ENCODE measurements around the gene DHX57.
"Not testable (repeated sequence)": the region's sequence is repeated elsewhere in the genome, so short reads cannot be mapped to it uniquely, and the experiment has no call there.

The DHX57 gene

GRCh38 chr2:38806733-38807059 is 69.0 kb downstream of the DHX57 start:
- in situ Hi-C loops (cut with MboI; ENCODE audit: low sequenced_read_pairs): no loop called here

DNA sequence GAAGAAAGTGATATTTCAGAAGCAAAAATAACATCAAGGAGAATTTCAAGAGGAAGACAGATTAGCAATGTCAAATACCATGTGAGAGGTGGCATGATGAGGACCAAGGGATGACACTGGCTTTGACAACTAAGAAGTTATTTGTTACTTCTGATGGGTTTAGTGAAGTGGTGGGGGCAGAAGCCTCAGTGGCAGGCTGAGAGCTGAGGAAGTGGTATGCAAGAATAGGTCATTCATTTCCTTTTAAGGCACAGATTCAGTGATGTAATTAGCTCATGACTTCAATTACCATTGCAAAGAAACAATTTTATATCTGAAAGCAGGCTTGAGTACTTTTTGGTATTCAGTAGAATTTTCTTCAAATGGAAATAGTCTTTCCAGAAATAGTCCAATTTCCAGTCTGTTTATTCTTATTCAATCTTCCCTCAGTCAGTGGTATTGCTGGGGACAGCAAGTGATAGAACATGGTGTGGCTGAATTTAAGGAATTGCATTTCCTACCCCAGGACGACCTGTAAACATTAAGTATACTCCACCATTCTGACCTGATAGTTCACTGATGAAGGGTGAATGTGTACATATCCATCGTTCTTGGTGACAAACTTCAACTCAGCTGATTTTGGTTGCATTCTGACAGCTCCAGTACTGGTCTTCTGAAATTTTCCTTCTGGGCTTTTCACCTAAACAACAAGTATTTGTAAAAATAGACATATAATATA is 69.6 kb downstream of the DHX57 start:
- in situ Hi-C loops (cut with MboI; ENCODE audit: low sequenced_read_pairs): no loop called here

- in situ Hi-C loops (cut with MboI; ENCODE audit: low sequenced_read_pairs): no loop called here
Measured at GRCh38 chr2:38797953-38798352, 77.8 kb downstream of the DHX57 start.

DNA sequence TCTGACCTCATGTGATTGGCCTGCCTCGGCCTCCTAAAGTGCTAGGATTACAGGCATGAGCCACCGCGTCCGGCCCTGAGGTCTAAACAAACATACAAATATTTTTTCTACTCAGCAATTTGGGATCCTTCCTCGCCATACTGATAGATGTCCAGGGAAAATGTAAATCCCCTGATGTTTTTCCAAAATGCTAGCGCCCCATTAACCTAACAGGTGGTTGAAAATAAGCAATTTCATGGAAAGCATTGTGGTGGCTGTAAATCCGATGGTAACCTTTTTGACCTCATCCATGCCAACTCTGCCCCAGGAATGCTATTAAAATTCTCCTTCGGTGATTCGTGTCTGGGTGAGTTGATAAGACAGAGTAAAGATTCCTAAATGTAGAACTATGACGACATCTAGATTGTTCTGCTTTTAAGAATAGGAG is 78.5 kb downstream of the DHX57 start:
- in situ Hi-C loops (cut with MboI; ENCODE audit: low sequenced_read_pairs): no loop called here

- in situ Hi-C loops (cut with MboI; ENCODE audit: low sequenced_read_pairs): not testable (repeated sequence)
Measured at GRCh38 chr2:38795016-38795415, 80.7 kb downstream of the DHX57 start.

DNA sequence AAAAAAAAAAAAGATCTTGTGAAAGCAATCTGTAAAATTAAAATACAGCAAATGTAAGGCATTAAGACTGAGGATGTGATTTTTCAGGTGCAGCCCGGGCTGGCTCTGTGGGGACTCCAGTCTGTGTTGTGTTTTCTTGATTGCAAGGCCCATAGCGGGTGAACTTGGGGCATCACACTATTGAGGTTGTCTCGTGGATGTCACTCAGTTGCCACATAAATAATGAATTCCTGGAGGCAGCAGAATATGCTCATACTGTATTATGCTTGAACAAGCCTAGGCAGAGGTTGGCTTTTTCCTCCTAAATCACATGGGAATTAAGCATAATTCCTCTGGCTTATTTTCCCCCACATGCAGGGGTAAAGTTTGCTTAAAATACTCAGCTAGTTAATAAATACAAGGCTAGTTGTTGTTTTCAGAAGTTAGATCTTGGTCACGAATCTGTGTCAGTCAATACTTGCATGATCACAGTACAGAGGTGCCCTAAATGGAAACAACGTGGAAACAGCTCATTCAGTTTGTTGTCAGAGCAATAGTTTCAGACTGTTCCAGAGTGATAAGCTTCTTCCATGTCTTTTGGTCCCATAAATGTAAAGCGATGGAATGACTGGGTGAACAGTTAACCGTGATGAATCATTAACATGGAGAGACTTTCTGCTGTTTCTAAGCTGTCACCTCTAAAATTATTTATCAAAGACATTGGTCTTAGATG is 81.3 kb downstream of the DHX57 start:
- in situ Hi-C loops (cut with MboI; ENCODE audit: low sequenced_read_pairs): no loop called here

DNA sequence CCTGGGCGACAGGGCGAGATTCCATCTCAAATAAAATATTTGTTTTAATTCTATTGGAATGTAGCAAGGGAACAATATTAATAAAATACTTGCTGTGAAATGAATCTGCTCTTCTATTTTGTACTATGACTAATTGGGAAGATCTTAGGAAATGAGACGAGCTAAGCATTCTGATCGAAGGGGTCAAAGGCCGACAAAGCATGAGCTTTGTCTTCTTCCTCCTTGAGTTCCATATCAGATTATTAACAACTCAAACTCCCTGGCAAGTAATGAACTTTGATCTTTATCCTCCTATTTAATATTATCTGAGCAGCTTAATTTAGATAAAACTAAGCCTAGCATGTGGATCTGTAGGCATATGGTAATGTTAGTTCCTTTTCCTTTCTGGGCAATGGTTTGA is 82.2 kb downstream of the DHX57 start:
- in situ Hi-C loops (cut with MboI; ENCODE audit: low sequenced_read_pairs): no loop called here

DNA sequence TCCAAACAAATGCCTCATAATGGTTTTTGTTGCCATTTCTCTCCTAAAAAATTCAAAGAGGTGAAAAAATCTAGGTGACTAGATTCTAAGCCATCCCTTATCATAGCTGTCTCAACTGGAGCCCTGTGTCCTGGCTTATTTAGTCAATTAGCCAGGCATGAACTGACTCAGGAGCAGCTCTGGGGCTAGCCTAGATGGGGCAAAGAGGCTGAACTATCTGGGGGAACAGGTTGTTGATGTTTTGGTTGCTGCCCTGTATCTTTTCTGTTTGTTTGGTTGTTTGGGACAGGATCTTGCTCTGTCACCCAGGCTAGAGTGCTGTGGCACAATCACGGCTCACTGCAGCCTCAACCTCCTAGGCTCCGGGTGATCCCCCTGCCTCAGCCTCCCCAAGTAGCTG is 83.0 kb downstream of the DHX57 start:
- in situ Hi-C loops (cut with MboI; ENCODE audit: low sequenced_read_pairs): no loop called here

DNA sequence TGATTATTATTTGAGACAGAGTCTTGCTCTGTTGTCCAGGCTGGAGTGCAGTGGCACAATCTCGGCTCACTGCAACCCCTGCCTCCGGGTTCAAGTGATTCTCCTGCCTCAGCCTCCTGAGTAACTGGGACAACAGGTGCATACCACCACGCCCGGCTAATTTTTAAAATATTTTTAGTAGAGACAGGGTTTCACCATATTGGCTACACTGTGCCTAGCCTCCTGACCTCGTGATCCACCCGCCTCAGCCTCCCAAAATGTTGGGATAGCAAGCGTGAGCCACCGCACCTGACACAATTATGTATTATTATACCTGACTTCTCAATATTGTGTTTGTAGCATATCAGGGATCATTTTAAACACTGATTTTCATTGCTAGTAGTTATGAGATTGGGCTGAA is 83.4 kb downstream of the DHX57 start:
- in situ Hi-C loops (cut with MboI; ENCODE audit: low sequenced_read_pairs): not testable (repeated sequence)

DNA sequence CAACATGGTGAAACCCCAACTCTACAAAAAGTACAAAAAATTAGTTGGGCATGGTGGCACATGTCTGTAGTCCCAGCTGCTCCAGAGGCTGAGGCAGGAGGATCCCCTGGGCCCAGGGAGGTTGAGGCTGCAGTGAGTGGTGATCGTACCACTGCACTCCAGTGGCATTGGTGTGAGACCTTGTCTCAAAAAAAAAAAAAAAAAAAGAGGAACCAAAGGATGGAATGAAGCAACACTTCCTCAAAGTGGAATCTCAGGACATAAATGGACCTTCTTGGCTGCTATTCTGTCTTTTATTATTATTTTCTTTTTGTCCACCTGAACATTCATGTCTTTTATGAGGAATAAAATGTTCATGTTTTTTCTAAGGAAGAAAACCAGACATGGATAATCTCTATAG is 84.0 kb downstream of the DHX57 start:
- in situ Hi-C loops (cut with MboI; ENCODE audit: low sequenced_read_pairs): no loop called here

- in situ Hi-C loops (cut with MboI; ENCODE audit: low sequenced_read_pairs): no loop called here
Measured at GRCh38 chr2:38789691-38790090, 86.0 kb downstream of the DHX57 start.

DNA sequence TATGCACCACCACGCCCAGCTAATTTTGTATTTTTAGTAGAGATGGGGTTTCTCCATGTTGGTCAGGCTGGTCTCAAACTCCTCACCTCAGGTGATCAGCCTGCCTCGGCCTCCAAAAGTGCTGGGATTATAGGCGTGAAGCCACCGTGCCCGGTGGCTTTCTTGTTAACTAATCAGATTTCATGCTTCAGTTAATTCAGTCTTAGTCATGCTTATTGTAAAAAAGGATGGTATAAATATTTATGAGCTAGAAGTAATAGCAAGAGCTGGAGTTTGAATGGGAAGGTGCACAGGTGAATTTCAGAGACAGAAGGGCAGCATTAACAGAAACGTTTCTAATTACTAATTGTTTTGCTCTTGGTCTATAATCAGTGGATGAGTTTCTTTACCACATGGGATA is 87.4 kb downstream of the DHX57 start:
- in situ Hi-C loops (cut with MboI; ENCODE audit: low sequenced_read_pairs): no loop called here

GRCh38 chr2:38783586-38783985 is 92.1 kb downstream of the DHX57 start:
- in situ Hi-C loops (cut with MboI; ENCODE audit: low sequenced_read_pairs): no loop called here

GRCh38 chr2:38778687-38779082 is 97.0 kb downstream of the DHX57 start:
- in situ Hi-C loops (cut with MboI; ENCODE audit: low sequenced_read_pairs): no loop called here

GRCh38 chr2:38776531-38776930 is 99.2 kb downstream of the DHX57 start:
- in situ Hi-C loops (cut with MboI; ENCODE audit: low sequenced_read_pairs): no loop called here

- in situ Hi-C loops (cut with MboI; ENCODE audit: low sequenced_read_pairs): no loop called here
Measured at GRCh38 chr2:38775921-38776225, 99.9 kb downstream of the DHX57 start.

DNA sequence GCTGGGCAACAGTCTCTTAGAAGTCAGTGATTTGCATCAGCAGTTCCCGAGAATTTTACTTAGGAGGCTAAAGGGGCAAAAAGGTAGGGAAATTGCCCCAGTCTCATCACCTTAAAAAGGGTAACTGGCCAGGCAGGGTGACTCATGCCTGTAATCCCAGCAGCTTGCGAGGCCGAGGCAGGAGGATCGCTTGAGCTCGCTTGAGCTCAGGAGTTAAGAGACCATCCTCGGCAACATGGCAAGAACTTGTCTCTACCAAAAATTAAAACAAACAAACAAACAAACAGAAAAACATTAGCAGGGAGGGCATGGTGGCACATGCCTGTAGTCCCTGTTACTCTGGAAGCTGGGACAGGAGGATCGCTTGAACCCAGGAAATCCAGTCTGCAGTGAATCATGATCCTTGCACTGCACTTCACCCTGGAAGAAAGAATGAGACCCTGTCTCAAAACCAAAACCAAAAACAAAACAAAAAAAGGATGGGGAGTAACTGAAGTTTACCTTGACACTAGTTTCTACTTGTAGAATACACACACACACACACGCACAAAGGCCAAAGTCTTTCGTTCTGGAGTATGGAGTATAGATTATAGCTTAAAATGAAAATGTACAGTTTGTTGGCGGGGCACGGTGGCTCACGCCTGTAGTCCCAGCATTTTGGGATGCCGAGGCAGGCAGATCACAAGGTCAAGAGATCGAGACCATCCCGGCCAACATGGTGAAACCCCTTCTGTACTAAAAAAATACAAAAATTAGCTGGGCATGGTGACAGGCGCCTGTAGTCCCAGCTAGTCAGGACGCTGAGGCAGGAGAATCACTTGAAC is 100.4 kb downstream of the DHX57 start:
- in situ Hi-C loops (cut with MboI; ENCODE audit: low sequenced_read_pairs): no loop called here

GRCh38 chr2:38771632-38772031 is 104.1 kb downstream of the DHX57 start:
- in situ Hi-C loops (cut with MboI; ENCODE audit: low sequenced_read_pairs): no loop called here

- in situ Hi-C loops (cut with MboI; ENCODE audit: low sequenced_read_pairs): no loop called here
Measured at GRCh38 chr2:38765551-38765950, 110.2 kb downstream of the DHX57 start.

- in situ Hi-C loops (cut with MboI; ENCODE audit: low sequenced_read_pairs): no loop called here
Measured at GRCh38 chr2:38765149-38765548, 110.6 kb downstream of the DHX57 start.

- in situ Hi-C loops (cut with MboI; ENCODE audit: low sequenced_read_pairs): no loop called here
Measured at GRCh38 chr2:38763728-38764127, 112.0 kb downstream of the DHX57 start.

DNA sequence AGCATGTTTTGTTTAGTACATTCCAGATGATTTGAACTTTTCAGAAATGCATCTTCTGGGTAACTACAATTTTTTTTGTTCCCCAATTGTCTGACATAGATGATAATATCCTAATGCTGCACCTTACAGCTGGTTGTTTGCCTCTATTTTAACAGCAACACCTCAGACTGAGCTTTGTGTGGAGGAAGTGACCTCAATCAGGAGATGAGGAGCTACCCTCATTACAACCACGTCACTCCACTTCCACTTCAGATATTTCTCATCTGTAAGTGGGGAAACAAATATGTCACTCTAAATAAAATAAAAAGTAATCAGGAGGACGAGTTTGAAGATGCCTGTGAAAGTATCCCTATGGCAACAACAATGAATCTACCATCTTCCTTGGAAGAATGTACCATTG is 112.5 kb downstream of the DHX57 start:
- in situ Hi-C loops (cut with MboI; ENCODE audit: low sequenced_read_pairs): no loop called here
